ENCODE measurements around the gene UPF1. TPM values are rescaled to one million over a fixed set of nuclear protein-coding genes. Genes with fewer than 3 reads are reported as not detected.

Gene UPF1
- polyA plus RNA-seq, 3 donors, result 2.6 to 43.7 (median 3.2) TPM

GRCh38 chr19:18785179-18786124 is 46.3 kb upstream of the UPF1 start:
- peak; percentile 37 to 77 (median 57) for DNase-seq
- peaks cover 3 to 47% (median 28%) of the 10 kb centered on the region in 7 donors for H3K9me3 Mint-ChIP-seq
- no peak overlapping the region for H3K27ac ChIP-seq (ENCODE audit: low read depth in 1 of 2, low read length in 2 of 2)
- H3K4me2 ChIP-seq (replicated peaks; ENCODE audit: extremely low read depth, low read length, poor library complexity, severe bottlenecking), result peak overlapping the region; percentile 60
- no peaks in the 10 kb centered on the region for H3K36me3 ChIP-seq (replicated peaks in 1 of 2; ENCODE audit: control insufficient read depth in 1 of 2, insufficient read depth in 2 of 2, low read length in 2 of 2)
- peaks cover 57 to 72% (median 61%) of the 10 kb centered on the region in 3 donors for H3K27me3 Mint-ChIP-seq (ENCODE audit: low read depth in 3 of 3)
- H3K79me2 ChIP-seq (ENCODE audit: insufficient read depth, low read length), result no peaks in the 10 kb centered on the region
- H4K20me1 ChIP-seq (ENCODE audit: insufficient read depth, low read length), result no peaks in the 10 kb centered on the region
- H2AFZ ChIP-seq (ENCODE audit: insufficient read depth, low read depth, low read length, poor library complexity, severe bottlenecking), result peak overlapping the region; percentile 57
- peaks cover 28 to 59% of the 10 kb centered on the region in 2 donors for H3K4me1 ChIP-seq (ENCODE audit: control insufficient read depth in 1 of 2, insufficient read depth in 2 of 2, low read length in 2 of 2)
- H3K4me1 Mint-ChIP-seq, result peaks cover 47% of the 10 kb centered on the region
- peak overlapping the region; percentile 55 to 95 for H3K4me3 Mint-ChIP-seq
- intact Hi-C loops (cut with micrococcal nuclease), result no loop called here
- no peak for TF ChIP-seq CTCF (IDR thresholded peaks at IDR 0.05)
- H3K4me3 ChIP-seq (replicated peaks in 1 of 3; ENCODE audit: low read depth in 2 of 3, low read length in 3 of 3), result peak overlapping the region in 1 of 3 experiments; percentile 61
- WGBS (ENCODE audit: insufficient coverage), result 13% methylated on average over 62 of the region's 65 CpGs
- H3K9ac ChIP-seq (ENCODE audit: insufficient read depth, low read length, poor library complexity, severe bottlenecking), result no peak overlapping the region
- H3K27ac Mint-ChIP-seq, result peak overlapping the region in 2 of 7 donors; percentile 50 to 53
- peaks cover 0 to 18% of the 10 kb centered on the region in 2 donors for H3K9me3 ChIP-seq (replicated peaks in 1 of 2; ENCODE audit: control insufficient read depth in 1 of 2, insufficient read depth in 1 of 2, low read length in 2 of 2)
- peaks cover 11 to 13% of the 10 kb centered on the region in 2 donors for H3K36me3 Mint-ChIP-seq
- H3K27me3 ChIP-seq (ENCODE audit: control insufficient read depth in 2 of 2, insufficient read depth in 2 of 2, low read length in 2 of 2), result peaks cover 20 to 56% of the 10 kb centered on the region in 2 donors

- WGBS (ENCODE audit: insufficient coverage), result 7% methylated on average over 42 of the region's 68 CpGs
- Mint-ChIP-seq H3K4me1 (peaks cover 48% of the 10 kb centered on the region), H3K4me3 (peak overlapping the region; percentile 47 to 96), H3K27me3 (ENCODE audit: low read depth in 3 of 3) (peaks cover 84 to 98% (median 93%) of the 10 kb centered on the region in 3 donors), H3K36me3 (peaks cover 11 to 14% of the 10 kb centered on the region in 2 donors), H3K27ac (no peak overlapping the region), H3K9me3 (peaks cover 3 to 56% (median 28%) of the 10 kb centered on the region in 7 donors)
- Histone ChIP-seq H4K20me1 (ENCODE audit: insufficient read depth, low read length) (no peaks in the 10 kb centered on the region), H3K4me2 (replicated peaks; ENCODE audit: extremely low read depth, low read length, poor library complexity, severe bottlenecking) (peak overlapping the region; percentile 53), H3K27ac (ENCODE audit: low read depth in 1 of 2, low read length in 2 of 2) (no peak overlapping the region), H3K4me1 (ENCODE audit: control insufficient read depth in 1 of 2, insufficient read depth in 2 of 2, low read length in 2 of 2) (peaks cover 24 to 54% of the 10 kb centered on the region in 2 donors), H3K9ac (ENCODE audit: insufficient read depth, low read length, poor library complexity, severe bottlenecking) (no peak overlapping the region), H3K27me3 (ENCODE audit: control insufficient read depth in 2 of 2, insufficient read depth in 2 of 2, low read length in 2 of 2) (peaks cover 41 to 89% of the 10 kb centered on the region in 2 donors), H3K4me3 (replicated peaks in 1 of 3; ENCODE audit: low read depth in 2 of 3, low read length in 3 of 3) (peak overlapping the region in 1 of 3 experiments; percentile 25), H3K79me2 (ENCODE audit: insufficient read depth, low read length) (no peaks in the 10 kb centered on the region), H3K36me3 (replicated peaks in 1 of 2; ENCODE audit: control insufficient read depth in 1 of 2, insufficient read depth in 2 of 2, low read length in 2 of 2) (no peaks in the 10 kb centered on the region), H3K9me3 (replicated peaks in 1 of 2; ENCODE audit: control insufficient read depth in 1 of 2, insufficient read depth in 1 of 2, low read length in 2 of 2) (peaks cover 0 to 18% of the 10 kb centered on the region in 2 donors), H2AFZ (ENCODE audit: insufficient read depth, low read depth, low read length, poor library complexity, severe bottlenecking) (no peak overlapping the region)
- no peak for TF ChIP-seq CTCF (IDR thresholded peaks at IDR 0.05)
- DNase-seq, result no peak
- intact Hi-C loops (cut with micrococcal nuclease), result no loop called here
Measured at GRCh38 chr19:18788529-18789421, 43.0 kb upstream of the UPF1 start.

All from CD14-positive monocyte (primary cell).